MCF 10A (cell line): ENCODE measurements around the gene POLN. TPM values are rescaled to one million over a fixed set of nuclear protein-coding genes. Genes with fewer than 3 reads are reported as not detected.
A peak's percentile ranks its signal among the peaks of the same experiment; 100 is the strongest.

ENCODE experiments used
- BruUV-seq: library from RNA; stranded (reverse); fragments of 400-500 nt; replicated peaks from 2 replicates; lab custom pipeline; 2021; lab: Mats Ljungman, UMichigan
- CTCF ChIA-PET: fragments of 300-600 bp; sonication (Branson Sonifier 250); formaldehyde crosslinking; extraction: SDS; loops from one replicate; lab custom pipeline; 2021; ENCODE audit warnings: antibody characterized with exemption, inconsistent platforms; lab: Yijun Ruan, JAX
- POLR2A ChIA-PET: fragments of 300-600, 350-650 bp; sonication (Branson Sonifier 250); formaldehyde crosslinking; extraction: SDS; loops from one replicate; lab custom pipeline; 2020; ENCODE audit warnings: antibody characterized with exemption, inconsistent platforms; lab: Yijun Ruan, JAX
- DNase-seq: peaks from one replicate; pipeline ENCODE4 v3.0.0-alpha.2; 2018; ENCODE audit not compliant: unreplicated experiment
- H3K27ac Mint-ChIP-seq: one replicate; pipeline ENCODE4 v1.8.0; 2022; ENCODE audit warnings: mild to moderate bottlenecking, low read depth, mixed read lengths; ENCODE audit not compliant: unreplicated experiment
- H3K27me3 Mint-ChIP-seq: one replicate; pipeline ENCODE4 v1.8.0; 2022; ENCODE audit warnings: mixed read lengths; ENCODE audit not compliant: insufficient read depth, unreplicated experiment
- H3K36me3 Mint-ChIP-seq: one replicate; pipeline ENCODE4 v1.8.0; 2022; ENCODE audit warnings: mild to moderate bottlenecking, moderate library complexity, mixed read lengths; ENCODE audit not compliant: insufficient read depth, unreplicated experiment
- H3K4me1 Mint-ChIP-seq: one replicate; pipeline ENCODE4 v1.8.0; 2022; ENCODE audit warnings: mixed read lengths; ENCODE audit not compliant: insufficient read depth, unreplicated experiment
- H3K4me3 Mint-ChIP-seq: one replicate; pipeline ENCODE4 v1.8.0; 2022; ENCODE audit warnings: mild to moderate bottlenecking, moderate library complexity, mixed read lengths; ENCODE audit not compliant: unreplicated experiment
- H3K9me3 Mint-ChIP-seq: one replicate; pipeline ENCODE4 v1.8.0; 2022; ENCODE audit warnings: mixed read lengths; ENCODE audit not compliant: unreplicated experiment
- CTCF ChIP-seq: fragments of 200-600 bp; IDR thresholded peaks from one replicate; pipeline ENCODE4 v1.8.0; 2022; ENCODE audit warnings: antibody characterized with exemption, mild to moderate bottlenecking; ENCODE audit not compliant: unreplicated experiment
- intact Hi-C: fragments of 100-400 bp; cut with micrococcal nuclease; formaldehyde crosslinking; loops from 2 replicates; pipeline ENCODE4 v1.14.1; 2022
- total RNA-seq: library from RNA; stranded (reverse); gene quantifications from 2 replicates; pipeline ENCODE4 v1.2.3, GENCODE V29; 2022

Gene POLN
- total RNA-seq, 1 experiment from 2014 or later, result 3.1 TPM

- no peak overlapping the region for H3K27ac Mint-ChIP-seq
- no peaks in the 10 kb centered on the region for H3K27me3 Mint-ChIP-seq
- no peaks in the 10 kb centered on the region for H3K4me1 Mint-ChIP-seq
- POLR2A ChIA-PET, result no interaction called here
- no peak for TF ChIP-seq CTCF
- intact Hi-C loops, result no loop called here
- CTCF ChIA-PET, result interaction anchor here (0.5 kb wide), 1 partner anchor 241 kb away, joined by 6 read pairs; no protein-coding TSS in a partner anchor
- BruUV-seq, result no TSS peak
- no peak overlapping the region for H3K4me3 Mint-ChIP-seq
- DNase-seq, result no peak
- no peaks in the 10 kb centered on the region for H3K36me3 Mint-ChIP-seq
- H3K9me3 Mint-ChIP-seq, result peaks cover 7% of the 10 kb centered on the region
These were observed 86.7 kb downstream of the POLN start for GRCh38 chr4:2155246-2155645.

GRCh38 chr4:2154215-2154740 lies 87.6 kb downstream of the POLN start:
- no TSS peak for BruUV-seq
- intact Hi-C loops, result no loop called here
- Mint-ChIP-seq H3K36me3 (no peaks in the 10 kb centered on the region), H3K4me1 (no peaks in the 10 kb centered on the region), H3K27ac (no peak overlapping the region), H3K9me3 (peaks cover 7% of the 10 kb centered on the region), H3K4me3 (no peak overlapping the region), H3K27me3 (no peaks in the 10 kb centered on the region)
- peak; percentile 42 for DNase-seq
- no peak for TF ChIP-seq CTCF
- POLR2A ChIA-PET, result no interaction called here
- CTCF ChIA-PET, result no interaction called here

GRCh38 chr4:2151544-2151943 lies 90.4 kb downstream of the POLN start:
- no peaks in the 10 kb centered on the region for H3K36me3 Mint-ChIP-seq
- no peaks in the 10 kb centered on the region for H3K27me3 Mint-ChIP-seq
- ChIA-PET CTCF (interaction anchor here (0.5 to 0.6 kb wide), 2 partner anchors 11 to 1357 kb away, joined by 3 to 4 read pairs; no protein-coding TSS in a partner anchor), POLR2A (interaction anchor here (0.7 kb wide), 1 partner anchor 10 kb away, joined by 3 read pairs; no protein-coding TSS in a partner anchor)
- DNase-seq, result no peak
- H3K27ac Mint-ChIP-seq, result no peak overlapping the region
- no peaks in the 10 kb centered on the region for H3K4me1 Mint-ChIP-seq
- H3K9me3 Mint-ChIP-seq, result peaks cover 7% of the 10 kb centered on the region
- no TSS peak for BruUV-seq
- no peak overlapping the region for H3K4me3 Mint-ChIP-seq
- intact Hi-C loops, result no loop called here
- no peak for TF ChIP-seq CTCF

- Mint-ChIP-seq H3K4me3 (no peak overlapping the region), H3K4me1 (no peaks in the 10 kb centered on the region), H3K9me3 (peaks cover 7% of the 10 kb centered on the region), H3K27ac (no peak overlapping the region), H3K27me3 (no peaks in the 10 kb centered on the region), H3K36me3 (no peaks in the 10 kb centered on the region)
- CTCF ChIA-PET, result interaction anchor here (1.1 kb wide), 1 partner anchor 14 kb away, joined by 3 read pairs; no protein-coding TSS in a partner anchor
- intact Hi-C loops, result no loop called here
- no peak for DNase-seq
- POLR2A ChIA-PET, result interaction anchor here (0.5 to 0.8 kb wide), 2 partner anchors 13 to 120 kb away, joined by 3 read pairs; no protein-coding TSS in a partner anchor
- BruUV-seq, result no TSS peak
- no peak for TF ChIP-seq CTCF
These were observed 91.8 kb downstream of the POLN start for GRCh38 chr4:2150076-2150475.
